Hematopoietic multipotent progenitor cell (in vitro differentiated cells): Measurements from ENCODE around the gene DEFB127. TPM values are rescaled to one million over a fixed set of nuclear protein-coding genes. Genes with fewer than 3 reads are reported as not detected.
"Not testable (repeated sequence)": the region's sequence is repeated elsewhere in the genome, so short reads cannot be mapped to it uniquely, and the experiment has no call there.

Experiments
- DNase-seq, 3 donors: peaks; one replicate each; pipeline ENCODE4 v3.0.0-alpha.2; 2011 to 2015; ENCODE audit warnings: low read depth in 2 of 3, low spot score in 2 of 3
- total RNA-seq: library from RNA; depleted of rRNA; stranded (reverse); fragments of >200 nt; gene quantifications from one replicate; pipeline ENCODE4 v1.2.3, GENCODE V29; 2012

DEFB127 gene
- total RNA-seq = not detected

- DNase-seq = no peak
Measured at GRCh38 chr20:157154-157553, at the start of gene DEFB127. Gene DEFB127 (plus strand): TSS chr20:157454. CDS start chr20:157545, 91 bp downstream.

- DNase-seq = no peak
Measured at GRCh38 chr20:112396-112795, 44.9 kb upstream of the DEFB127 start.

GRCh38 chr20:117518-117917 lies 39.7 kb upstream of the DEFB127 start:
- no peak for DNase-seq

- DNase-seq = not testable (repeated sequence)
Measured at GRCh38 chr20:129786-130323, 27.4 kb upstream of the DEFB127 start.

- no peak for DNase-seq
Measured at GRCh38 chr20:137668-138490, 19.4 kb upstream of the DEFB127 start.

- DNase-seq = no peak
Measured at GRCh38 chr20:142290-142689, 15.0 kb upstream of the DEFB127 start, which contains the start of gene DEFB126. Gene DEFB126 (plus strand): TSS chr20:142590. CDS start chr20:142629, 39 bp downstream.

GRCh38 chr20:145877-146276 lies 11.4 kb upstream of the DEFB127 start:
- no peak for DNase-seq

DNA sequence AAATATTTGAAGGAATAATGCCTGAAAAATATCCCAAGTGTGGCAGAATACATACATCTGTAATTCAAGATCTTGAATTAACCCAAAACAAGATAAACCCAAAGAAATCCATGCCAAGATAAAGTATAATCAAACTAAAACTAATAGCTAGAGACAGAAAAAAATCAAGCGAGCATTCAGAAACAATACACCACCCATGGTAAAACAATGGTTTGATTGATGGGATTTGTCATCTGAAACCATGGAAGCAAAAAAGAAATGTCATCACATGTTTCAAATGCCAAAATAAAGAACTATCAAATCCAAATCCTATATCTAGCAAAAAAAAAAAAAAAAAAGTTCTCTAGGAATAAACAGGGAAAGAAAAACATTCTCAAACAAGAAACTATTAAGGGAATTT lies 5.1 kb upstream of the DEFB127 start:
- no peak for DNase-seq

DNA sequence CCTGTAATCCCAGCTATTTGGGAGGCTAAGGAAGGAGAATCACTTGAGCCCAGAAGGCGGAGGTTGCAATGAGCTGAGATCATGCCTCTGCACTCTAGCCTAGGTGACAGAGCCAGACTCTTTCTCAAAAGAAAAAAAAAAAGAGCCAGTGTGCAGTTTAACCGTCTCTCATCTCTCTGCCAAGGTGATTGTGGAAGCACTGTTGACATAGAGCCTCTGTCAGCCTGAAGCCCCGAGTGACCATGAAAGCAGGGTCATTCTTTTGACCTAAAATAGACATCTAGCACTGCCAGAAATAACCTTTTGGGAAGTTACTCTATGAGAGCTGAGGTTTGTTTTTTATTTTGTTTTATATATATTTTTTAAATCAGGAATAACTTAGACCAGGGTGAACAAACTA lies 7.4 kb downstream of the DEFB127 start:
- DNase-seq = no peak

GRCh38 chr20:168876-169275 lies 11.6 kb downstream of the DEFB127 start:
- no peak for DNase-seq

GRCh38 chr20:184288-184687 lies 27.0 kb downstream of the DEFB127 start:
- no peak for DNase-seq

DNA sequence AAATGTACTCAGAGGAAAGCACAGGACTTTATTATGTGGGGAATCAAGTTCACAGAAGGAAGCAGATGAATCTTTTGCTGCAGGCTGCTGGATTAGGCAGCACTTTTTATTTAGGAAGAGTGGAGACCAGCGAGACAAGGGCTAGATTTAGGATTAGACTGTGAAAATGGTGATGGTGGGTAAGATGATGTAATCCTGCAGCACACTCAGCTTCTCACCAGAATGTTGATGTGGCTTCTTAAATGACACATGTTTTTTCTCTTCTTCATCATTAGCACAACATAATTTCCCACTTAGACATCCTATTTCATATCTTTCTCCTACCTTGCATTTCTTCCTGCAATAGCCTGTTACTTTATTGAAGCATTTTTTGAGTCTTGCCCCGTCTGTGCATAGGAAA lies 30.5 kb downstream of the DEFB127 start:
- no peak for DNase-seq

DNA sequence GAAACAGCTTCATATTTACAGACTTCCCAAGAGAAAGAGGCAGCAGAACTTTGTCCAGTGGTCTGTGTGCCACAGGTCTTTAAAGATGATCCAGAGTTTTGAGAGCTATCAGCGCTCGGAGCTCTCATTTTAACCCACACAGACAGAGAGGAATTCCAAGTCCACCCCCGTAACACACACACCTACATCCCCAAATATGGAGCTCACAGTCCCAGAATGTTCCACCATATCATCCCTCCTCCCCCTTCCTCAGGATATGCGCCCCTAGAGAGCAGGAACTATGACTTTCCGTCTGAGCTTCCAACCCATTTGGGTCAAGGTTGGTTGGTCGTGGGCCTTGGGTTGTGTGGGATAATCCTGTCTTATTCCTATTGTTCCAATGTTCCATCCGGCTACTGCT lies 32.4 kb downstream of the DEFB127 start, which contains the start of gene DEFB128:
DEFB128 (minus strand) TSS at position 101 of the 400 bp plus-strand sequence; CDS start at position 13, 88 bp downstream.
- no peak for DNase-seq

DNA sequence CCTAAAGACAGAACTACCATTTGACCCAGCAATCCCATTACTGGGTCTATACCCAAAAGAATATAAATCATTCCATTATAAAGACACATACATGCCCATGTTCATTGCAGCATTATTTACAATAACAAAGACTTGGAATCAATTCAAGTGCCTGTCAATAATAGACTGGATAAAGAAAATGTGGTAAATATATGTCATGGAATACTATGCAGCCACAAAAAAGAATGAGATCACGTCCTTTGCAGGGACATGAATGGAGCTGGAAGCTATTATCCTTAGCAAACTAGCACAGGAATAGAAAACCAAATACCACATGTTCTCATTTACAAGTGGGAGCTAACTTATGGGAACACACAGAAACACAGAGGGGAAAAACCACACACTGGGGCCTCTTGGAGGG lies 41.0 kb downstream of the DEFB127 start:
- no peak for DNase-seq

- no peak for DNase-seq
Measured at GRCh38 chr20:199996-200395, 42.7 kb downstream of the DEFB127 start.

DNA sequence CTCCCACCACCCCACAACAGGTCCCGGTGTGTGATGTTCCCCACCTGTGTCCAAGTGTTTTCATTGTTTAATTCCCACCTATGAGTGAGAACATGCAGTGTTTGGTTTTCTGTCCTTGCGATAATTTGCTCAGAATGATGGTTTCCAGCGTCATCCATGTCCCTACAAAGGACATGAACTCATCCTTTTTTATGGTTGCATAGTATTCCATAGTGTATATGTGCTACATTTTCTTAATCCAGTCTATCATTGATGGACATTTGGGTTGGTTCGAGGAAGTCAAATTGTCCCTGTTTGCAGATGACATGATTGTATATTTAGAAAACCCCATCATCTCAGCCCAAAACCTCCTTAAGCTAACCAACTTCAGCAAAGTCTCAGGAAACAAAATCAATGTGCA lies 46.4 kb downstream of the DEFB127 start:
- DNase-seq = not testable (repeated sequence)

Other genes starting within 250 kb of the DEFB127 start
- not detected for gene DEFB125, start 69.8 kb upstream of the DEFB127 start, total RNA-seq
- not detected for gene DEFB126, start 14.9 kb upstream of the DEFB127 start, total RNA-seq
- gene DEFB128, start 32.3 kb downstream of the DEFB127 start, total RNA-seq = not detected
- gene DEFB129, start 69.8 kb downstream of the DEFB127 start, total RNA-seq = not detected
- not detected for gene DEFB132, start 100.3 kb downstream of the DEFB127 start, total RNA-seq
- gene C20orf96, start 133.3 kb downstream of the DEFB127 start, total RNA-seq = 4.8 TPM
- gene ZCCHC3, start 140.1 kb downstream of the DEFB127 start, total RNA-seq = 27.7 TPM
- 12.4 TPM for gene SOX12, start 168.1 kb downstream of the DEFB127 start, total RNA-seq
- gene NRSN2, start 189.7 kb downstream of the DEFB127 start, total RNA-seq = 20.5 TPM
- gene TRIB3, start 223.3 kb downstream of the DEFB127 start, total RNA-seq = 33.1 TPM